Hepatic stellate cell (primary cell): ENCODE results near the gene GRID1.

ENCODE experiments used
- DNase-seq: peaks from one replicate; pipeline ENCODE4 v3.0.0; 2011; ENCODE audit warnings: low spot score

The GRID1 gene

GRCh38 chr10:86353506-86354485, 12.8 kb downstream of the GRID1 start:
- DNase-seq = no peak

GRCh38 chr10:86350897-86351296, 15.7 kb downstream of the GRID1 start:
- DNase-seq = no peak

GRCh38 chr10:86349940-86350630, 16.5 kb downstream of the GRID1 start:
- no peak for DNase-seq

- no peak for DNase-seq
Measured at GRCh38 chr10:86349474-86349873, 17.1 kb downstream of the GRID1 start.

GRCh38 chr10:86348321-86349210, 18.0 kb downstream of the GRID1 start:
- no peak for DNase-seq

- DNase-seq = no peak
Measured at GRCh38 chr10:86347856-86348255, 18.7 kb downstream of the GRID1 start.

GRCh38 chr10:86346799-86347665, 19.6 kb downstream of the GRID1 start:
- DNase-seq = no peak

- DNase-seq = peak; percentile 39
Measured at GRCh38 chr10:86345859-86346798, 20.5 kb downstream of the GRID1 start.

- no peak for DNase-seq
Measured at GRCh38 chr10:86345296-86345858, 21.2 kb downstream of the GRID1 start.

GRCh38 chr10:86344714-86345161, 21.9 kb downstream of the GRID1 start:
- no peak for DNase-seq

GRCh38 chr10:86344281-86344680, 22.3 kb downstream of the GRID1 start:
- DNase-seq = no peak

GRCh38 chr10:86343761-86344160, 22.8 kb downstream of the GRID1 start:
- no peak for DNase-seq

GRCh38 chr10:86342111-86342863, 24.3 kb downstream of the GRID1 start:
- DNase-seq = no peak

GRCh38 chr10:86341361-86341811, 25.2 kb downstream of the GRID1 start:
- no peak for DNase-seq

- no peak for DNase-seq
Measured at GRCh38 chr10:86340991-86341260, 25.7 kb downstream of the GRID1 start.

- DNase-seq = no peak
Measured at GRCh38 chr10:86340176-86340990, 26.2 kb downstream of the GRID1 start.

GRCh38 chr10:86339226-86339865, 27.2 kb downstream of the GRID1 start:
- DNase-seq = no peak
